ENCODE measurements around the gene C2CD5.

DNA sequence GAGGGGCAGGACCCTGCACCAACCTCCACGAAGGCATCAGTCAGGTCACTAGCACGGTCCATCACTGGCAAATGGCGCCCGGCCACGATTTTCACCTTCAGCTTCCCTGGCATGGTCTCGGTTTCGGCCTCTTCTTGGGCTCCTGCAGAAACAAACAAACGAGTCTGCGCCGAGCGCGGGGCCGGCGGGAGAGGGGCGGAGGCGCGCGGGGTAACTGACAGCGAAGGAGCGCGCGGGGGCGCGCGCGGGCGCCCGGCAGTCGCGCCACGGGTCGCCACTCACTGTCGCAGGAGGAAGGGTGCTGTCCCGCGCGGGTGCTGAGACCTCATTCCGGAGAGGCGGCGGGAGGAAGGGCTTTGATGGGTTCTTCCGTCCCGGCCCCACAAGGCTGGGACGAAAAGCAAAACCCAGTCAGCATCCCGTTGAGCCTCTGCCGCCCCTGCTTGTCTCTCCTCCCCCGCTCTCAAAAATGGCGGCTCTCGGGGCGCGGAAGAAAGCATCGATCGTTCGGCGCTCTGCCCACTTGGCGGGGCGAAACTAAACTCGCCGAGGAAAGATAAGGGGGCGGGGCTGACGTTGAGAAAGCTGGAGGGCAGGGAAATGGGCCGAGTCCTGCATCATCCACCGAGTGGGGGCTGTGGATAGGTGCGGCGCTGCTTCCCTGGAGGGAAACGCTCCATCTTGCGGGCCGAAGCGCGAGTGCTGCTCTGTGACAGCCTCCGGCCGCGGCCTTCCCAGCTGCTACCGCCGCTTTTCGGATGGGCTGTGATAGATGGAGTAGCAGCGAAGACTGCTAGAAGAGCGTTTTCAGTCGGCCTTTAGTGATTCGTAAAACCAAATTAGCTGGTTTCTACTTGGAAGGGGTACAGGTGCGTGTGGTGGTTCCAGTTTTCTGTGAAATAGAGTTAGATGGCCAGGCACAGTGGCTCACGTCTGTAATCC, at the start of gene C2CD5:
- no peak for TF ChIP-seq CTCF (IDR thresholded peaks at IDR 0.05)
- TF ChIP-seq EP300 (IDR thresholded peaks at IDR 0.05): no peak
- peak; percentile 73 for TF ChIP-seq POLR2A (IDR thresholded peaks at IDR 0.05)
